Activated naive CD4-positive, alpha-beta T cell (primary cell): ENCODE data around the gene PAPPA.

Source experiments
- DNase-seq, 4 experiments: peaks; one replicate each; lab custom pipeline; 2025; lab: John Stamatoyannopoulos, UW

Gene PAPPA

GRCh38 chr9:116152941-116153764 lies 438 bp upstream of the PAPPA start:
- DNase-seq: no peak

DNA sequence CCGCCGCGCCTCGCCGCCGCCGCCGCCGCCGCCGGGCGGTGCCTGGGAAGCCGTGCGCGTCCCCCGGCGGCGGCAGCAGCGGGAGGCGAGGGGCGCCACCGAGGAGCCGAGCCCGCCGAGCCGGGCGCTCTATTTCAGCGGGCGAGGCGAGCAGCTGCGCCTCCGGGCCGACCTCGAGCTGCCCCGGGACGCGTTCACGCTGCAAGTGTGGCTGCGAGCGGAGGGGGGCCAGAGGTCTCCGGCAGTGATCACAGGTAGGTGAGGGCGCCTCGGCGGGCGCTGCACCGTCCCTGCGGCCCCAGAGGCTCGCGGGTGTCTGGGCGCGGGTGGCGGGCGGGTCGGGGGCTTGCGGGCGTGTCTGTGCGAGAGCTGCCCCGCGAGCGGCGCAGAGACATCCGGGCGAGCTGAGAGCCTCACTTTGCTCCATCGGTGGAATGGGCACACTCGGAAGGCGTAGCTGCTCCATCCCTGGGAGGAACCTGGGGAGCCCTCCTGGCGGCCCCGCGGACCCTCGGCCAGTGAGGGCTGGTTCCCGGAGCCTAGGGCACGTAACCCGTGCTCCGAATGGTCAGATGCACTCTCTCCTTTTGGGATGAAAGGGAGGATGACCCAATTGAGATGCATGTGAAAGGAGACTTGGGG lies 864 bp downstream of the PAPPA start:
- DNase-seq: no peak

DNA sequence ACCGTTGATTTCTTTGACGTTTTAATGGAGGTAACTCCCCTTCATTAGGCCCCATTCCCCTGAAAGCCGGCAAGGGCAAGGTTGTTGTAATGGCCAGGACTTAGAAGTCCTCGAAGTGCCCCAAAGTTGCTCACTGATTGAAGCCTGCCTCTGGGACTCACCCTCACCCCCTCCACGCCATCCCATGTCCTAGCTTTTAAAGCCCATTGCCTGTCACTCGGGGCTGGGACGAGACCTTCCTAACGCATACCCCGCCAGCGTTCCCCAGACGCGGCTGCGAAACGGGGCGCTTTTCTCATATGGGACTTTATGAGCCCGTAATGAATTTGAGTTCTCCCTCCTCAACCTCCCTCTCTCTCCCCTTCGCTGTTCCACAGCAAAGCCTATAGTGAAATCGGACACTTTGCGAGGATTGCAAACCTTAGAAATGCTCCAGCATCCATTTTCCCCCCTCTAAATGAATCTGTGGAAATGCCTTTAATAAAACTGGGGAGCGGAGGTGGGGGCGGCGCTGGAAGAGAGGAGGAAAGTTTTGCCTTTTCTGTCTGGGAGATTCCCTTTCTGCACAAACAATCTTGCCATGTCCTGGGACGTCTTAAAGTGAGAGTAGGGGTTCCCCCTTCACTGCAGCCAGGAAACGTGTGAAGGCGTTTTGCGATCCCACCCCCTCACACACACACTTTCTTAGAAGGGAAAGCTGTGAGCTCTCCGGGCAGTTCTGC lies 1.5 kb downstream of the PAPPA start:
- DNase-seq: no peak

- no peak for DNase-seq
Measured at GRCh38 chr9:116155698-116156039, 2.1 kb downstream of the PAPPA start.

- DNase-seq: no peak
Measured at GRCh38 chr9:116156621-116157314, 3.2 kb downstream of the PAPPA start.

DNA sequence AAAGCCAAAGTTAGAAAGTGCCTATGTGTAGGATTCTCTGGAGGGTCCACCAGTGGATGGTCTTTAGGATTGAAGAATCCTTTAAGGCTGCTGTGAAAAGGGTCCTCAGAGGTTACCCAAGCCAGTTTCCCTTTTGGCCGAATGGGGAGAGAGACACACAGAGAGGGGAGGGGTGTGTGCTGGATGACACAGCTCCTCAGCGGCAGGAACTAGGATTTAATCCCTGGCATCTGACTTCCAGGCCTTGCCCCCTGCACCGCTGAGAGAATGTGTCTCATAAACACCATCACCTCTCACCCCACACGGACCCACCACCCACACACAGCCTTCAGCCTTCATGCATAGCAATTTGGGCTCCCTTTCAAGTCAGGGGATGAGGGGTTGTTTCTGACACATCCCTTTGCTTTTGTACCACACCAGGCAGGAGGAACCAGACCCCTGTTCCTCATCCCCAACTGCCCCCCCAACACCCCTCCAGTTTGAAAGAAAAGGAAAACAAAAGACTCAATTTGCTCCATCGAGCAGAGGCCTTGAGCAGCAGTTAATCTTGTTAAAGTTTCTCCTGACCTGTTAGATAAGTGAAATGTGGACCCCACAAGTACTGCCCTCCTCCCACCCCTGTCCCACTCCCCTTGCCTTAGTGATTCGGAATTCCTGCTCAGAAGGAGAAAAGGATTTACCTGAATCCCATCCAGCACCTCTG lies 4.0 kb downstream of the PAPPA start:
- no peak for DNase-seq

GRCh38 chr9:116160676-116161571 lies 7.3 kb downstream of the PAPPA start:
- no peak for DNase-seq

- DNase-seq: no peak
Measured at GRCh38 chr9:116162241-116162781, 8.7 kb downstream of the PAPPA start.

DNA sequence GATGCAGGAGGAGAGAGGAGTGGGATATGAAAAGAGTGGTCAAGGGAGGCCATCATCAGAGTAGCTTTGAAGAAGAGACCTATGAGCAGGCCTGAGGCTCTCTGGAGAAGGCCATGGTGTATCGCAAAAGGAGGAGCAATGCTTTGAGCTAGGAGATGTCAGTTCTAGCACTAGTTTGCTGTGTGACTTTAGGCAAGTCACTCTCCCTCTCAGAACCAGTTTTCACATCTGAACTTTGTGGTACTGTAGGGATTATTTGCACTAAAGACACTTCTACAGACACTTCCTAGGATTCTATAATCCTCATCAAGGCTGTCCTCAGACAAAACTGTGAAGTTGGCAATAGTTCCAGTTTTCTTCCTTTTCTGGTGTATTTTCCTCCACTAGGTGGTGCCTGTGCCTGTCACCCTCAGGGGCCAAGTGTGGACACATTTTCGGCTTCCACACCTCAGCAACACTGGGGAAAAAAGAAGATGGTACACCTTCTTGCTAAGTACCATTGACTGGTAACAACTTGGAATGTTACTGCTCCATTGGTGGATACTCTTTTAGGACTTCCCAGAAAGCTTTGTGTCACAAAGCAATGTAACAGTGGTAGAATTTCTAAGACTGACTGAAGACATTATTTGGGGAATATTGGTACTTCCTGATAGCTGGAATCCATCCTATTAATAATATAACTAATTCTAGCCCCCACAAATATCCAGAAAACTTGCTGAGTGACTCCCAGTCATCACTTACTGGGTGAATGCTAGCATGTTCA lies 9.9 kb downstream of the PAPPA start:
- no peak for DNase-seq

- DNase-seq: no peak
Measured at GRCh38 chr9:116165912-116166311, 12.3 kb downstream of the PAPPA start.

DNA sequence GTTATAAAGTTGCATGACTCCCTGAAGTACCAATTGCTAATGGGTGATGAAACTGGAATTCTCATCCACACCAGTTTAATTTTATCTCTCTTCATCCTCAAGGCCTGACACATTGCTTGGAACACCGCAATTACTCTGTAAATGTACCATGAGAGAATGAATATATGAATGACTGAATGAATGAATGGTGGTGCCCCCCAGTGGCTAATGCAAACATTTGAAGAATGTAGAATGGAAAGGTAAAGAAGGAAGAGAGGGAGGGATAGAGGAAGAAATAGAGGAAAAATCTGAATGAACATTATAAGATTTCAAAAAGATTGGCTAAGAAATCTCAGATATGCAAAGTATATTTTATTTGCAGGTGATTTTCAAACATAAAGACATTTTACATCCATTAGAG lies 13.1 kb downstream of the PAPPA start:
- DNase-seq: no peak

DNA sequence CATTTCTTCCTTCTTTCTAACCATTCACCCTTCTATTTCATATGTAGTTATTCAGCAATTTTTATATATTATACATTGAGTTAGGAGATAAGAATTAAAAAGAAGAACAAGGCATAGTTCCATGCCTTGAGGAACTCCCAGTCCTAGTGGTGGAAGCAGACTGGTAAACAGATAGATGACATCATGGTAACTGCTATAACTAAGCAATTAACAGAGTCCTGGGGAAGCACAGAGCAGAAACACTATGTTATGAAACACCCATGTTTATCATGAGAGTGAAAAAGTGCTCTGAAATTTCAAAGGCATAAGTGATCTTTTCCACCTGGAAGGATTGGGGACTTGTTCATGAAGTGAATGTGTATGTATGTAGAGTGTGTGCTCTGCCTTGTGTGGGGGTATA lies 14.6 kb downstream of the PAPPA start:
- no peak for DNase-seq

DNA sequence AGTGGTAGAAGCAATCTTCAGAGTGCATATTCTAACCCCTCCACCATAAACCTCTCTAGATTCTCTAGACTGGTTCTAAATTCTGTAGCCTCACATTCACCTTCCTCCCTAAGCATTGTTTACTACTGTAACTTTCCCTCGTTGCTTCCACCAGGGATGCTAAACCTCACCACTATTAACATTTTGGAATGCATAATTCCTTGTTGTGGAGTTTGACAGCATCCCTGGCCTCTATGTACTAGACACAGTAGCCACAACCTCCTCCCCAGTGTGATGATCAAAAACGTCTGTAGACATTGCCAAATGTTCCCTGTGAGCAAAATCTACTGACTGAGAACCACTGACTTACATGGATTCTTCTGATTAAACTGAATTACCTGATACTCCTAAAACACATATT lies 18.6 kb downstream of the PAPPA start:
- DNase-seq: no peak

- DNase-seq: no peak
Measured at GRCh38 chr9:116174347-116174746, 20.8 kb downstream of the PAPPA start.

DNA sequence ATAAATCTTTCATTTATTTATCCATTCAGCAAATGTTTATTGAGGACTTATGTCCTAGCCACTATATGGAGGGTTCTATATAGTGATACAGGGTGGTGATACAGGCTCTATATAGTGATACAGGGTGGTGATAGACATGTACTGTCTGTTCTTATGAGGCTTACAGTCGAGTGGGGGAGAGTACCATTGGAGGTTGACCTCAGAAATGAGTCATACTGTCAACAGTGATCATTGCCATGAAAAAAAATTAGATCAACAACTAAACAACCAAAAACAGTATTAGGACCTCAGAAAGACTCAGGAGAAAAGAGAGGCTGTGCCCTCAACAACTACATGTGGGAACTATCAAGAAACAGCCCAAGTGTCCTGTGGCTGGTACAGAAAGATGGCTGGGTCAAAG lies 22.0 kb downstream of the PAPPA start:
- no peak for DNase-seq

DNA sequence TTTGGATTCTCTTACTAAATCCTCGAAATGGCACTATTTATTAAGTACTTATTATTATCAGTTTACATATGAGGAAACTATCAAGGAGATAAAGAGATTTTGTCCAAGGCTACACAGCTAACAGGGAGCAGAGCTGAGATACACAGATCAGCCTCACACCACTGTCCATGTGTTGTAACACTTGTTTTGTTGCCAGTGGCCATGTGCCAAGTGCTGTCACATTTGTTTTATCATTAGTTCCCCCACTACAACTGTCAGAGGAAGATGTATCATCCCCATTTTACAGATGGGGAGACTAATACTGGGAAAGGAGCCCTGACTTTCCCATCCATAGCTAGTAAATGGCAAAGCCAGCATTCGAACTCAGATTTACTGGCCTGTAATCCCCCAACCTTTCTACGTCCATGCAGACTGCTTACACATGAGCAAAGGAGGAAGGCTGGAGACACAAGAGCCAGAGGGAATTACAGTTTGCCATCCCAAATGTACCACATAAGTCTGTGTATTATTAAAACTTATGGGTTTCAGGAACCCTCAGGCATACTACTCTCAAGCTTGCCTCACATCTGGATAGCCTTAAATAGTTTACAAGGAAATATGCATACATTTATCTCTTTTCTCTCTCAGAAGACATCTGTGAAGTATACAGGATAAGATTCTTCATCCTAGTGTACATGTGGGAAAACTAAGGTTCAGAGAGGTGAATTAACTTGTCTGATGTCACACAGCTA lies 25.1 kb downstream of the PAPPA start:
- no peak for DNase-seq

DNA sequence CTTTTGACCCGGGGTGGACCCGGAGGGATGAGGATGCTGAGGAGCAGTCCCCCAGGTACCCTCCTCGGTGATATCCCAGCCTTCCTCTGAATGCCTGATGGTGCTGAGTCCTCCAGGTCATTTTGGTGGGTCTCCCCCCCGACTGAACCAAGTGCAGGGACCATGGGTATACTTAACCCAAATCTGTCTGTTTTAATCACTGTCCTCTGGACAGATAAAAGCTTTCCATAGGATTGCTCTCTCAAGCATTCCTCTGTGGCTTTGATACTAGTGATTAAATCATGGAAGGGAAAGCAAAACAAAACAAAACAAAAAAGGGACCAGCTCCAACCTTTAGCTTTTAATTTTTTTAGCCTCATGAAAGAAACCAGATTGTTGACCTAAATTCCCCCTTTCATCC lies 26.0 kb downstream of the PAPPA start:
- DNase-seq: no peak

- no peak for DNase-seq
Measured at GRCh38 chr9:116181853-116182610, 28.4 kb downstream of the PAPPA start.
